GM19452 (cell line): Measurements from ENCODE around the gene TSPAN3.
A peak's percentile ranks its signal among the peaks of the same experiment; 100 is the strongest.

Source experiments
- ATAC-seq: cut with Tn5 transposase; IDR thresholded peaks from one replicate; pipeline ENCODE4 v1.9.1; 2021; ENCODE audit not compliant: unreplicated experiment

The TSPAN3 gene

DNA sequence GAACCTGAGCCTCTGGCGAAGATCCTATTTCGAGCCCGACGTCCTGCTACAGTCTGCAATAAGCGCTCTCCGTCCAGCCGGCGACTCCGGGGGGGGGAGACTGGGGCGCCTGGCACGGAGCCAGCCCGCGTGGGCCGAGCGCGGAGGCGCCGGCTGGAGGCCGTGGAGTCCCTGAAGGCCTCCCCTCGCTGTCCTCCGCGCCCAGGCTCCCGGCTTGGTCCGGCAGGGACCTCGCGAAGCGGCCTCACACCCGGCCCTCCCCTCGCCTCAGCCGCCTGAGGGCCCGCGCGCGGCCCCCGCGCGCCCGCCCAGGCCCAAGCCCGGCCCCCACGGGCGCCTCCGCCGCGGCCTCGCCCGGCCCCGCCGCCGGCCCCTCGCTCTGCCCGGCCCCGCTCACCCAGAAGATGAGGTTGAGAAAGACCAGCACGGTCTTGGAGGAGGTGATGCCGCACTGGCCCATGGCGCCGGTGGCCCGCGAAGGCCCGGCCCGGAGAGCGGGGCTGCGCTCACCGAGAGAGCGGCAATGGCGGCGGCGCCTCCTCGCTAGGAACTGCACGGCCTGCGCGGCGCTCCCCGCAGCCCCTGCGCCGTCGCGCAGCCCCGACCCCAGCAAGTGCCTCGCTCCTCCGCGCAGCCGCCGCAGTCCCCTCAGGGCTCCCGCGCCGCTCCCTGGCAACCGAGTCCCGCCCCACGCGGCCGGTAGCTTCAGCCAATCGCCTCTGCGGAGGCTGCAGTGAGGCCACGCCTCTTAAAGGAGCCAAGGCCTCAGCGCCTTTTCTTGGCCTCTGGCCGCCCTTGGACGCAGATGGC, at the start of gene TSPAN3:
TSPAN3 (minus strand) TSS at position 615 of the 810 bp plus-strand sequence; CDS start at position 460, 155 bp downstream.
- ATAC-seq: peak; percentile 92

DNA sequence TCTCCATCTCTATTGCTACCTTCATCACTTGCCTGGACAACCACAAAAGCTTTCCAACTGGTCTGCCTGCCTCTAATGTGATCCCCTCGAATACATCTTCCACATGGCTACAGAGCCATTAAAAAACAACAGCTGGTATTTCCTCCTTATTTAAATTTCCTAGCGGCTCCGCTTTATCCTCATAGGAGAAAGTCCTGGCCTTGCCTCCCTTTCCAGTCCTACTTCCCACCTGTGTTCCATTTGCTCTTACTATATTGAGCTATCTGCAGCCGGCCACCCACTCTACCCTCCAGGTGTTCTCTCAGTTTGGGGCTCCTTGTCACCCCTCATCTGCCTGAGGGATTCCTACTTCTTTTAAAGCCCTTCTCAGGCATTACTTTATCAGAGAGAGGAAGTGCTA, 49.7 kb upstream of the TSPAN3 start:
- ATAC-seq: no peak

DNA sequence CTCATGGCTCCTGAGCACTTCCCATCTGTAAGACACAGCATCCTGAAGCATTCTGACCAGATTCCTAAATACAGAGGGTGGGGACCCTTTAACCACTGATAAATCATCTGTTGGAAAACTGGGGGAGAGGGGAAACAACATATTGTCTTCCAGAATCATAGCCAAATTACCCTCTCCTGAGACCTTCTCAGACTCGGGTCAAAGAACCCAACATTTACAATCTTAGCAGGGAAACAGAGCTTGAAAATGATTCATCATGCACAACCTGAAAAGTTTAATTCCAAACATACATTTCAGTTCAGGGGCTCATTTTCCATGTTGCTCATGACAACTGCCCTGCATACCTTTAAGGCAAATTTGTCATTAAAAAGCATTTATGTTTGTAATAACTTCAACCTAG, 48.5 kb upstream of the TSPAN3 start:
- ATAC-seq: no peak

DNA sequence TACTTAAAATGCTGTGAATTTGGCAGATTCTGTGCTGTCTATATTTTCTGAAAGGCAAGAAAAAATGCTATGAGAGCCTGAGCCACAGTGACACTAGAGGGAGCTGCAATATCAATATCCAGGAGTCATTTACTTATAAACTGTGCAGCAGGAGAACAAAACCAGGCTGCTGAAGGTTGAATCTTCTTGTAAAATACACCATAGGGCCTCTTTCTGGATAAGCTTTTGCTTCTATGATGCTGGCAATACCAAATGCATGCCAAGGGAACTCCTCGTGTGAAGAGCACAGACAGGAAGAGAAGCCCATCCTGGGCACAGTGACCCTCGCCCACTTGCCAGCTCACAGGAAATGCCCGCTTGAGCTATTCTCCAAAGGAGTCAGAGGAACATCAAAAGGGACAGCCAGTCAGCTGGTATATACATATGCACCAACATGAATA, 48.0 kb upstream of the TSPAN3 start:
- no peak for ATAC-seq

DNA sequence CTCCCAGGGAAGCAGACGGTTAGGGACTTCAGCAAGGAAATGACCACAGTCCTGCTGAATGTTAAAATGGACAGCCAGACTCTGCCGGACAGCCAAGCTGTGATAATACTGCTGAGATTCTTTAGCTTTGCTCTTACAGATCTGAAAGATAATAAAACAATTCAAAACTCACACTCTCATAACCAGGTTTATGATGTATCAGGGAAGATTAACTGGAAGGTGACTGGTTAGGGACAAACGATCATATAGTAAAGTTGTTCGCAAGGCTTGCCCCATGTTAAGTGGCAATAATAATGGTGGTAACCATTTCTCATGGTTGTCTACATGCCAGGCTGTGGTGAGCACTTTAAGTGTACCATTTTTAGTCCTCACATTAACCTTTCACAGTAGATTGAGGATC, 44.3 kb upstream of the TSPAN3 start:
- ATAC-seq: no peak

DNA sequence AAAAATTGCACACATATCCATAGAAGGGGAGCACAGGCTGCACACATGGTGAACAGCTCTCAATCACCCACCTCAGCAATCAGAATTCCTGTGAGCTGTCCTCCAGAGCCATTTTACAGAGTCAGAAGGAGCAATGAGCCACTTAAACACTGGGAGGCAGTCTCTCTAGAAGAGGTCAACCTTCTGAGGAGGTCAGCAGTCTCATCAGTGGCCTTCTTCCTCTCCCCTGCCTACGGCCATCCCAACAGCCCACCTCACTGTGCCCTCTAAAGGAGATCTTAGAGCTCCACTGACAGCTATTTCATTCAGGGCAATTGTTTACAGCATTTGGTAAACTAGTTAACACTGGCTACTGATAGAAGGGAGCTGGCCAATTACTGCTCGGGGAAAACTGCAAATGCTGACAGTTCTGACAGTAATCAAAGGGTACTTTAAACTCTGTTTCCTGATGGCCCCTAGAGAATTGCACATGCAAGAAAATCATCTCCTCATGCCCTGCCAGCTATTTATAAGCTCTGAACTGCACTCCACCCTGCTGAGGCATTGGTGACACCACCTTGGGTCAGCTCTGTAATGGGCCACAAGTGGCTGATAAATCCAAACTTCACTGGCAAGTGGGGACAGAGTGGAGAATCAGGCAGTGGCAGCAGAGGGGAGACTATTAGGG, 42.1 kb upstream of the TSPAN3 start:
- no peak for ATAC-seq

DNA sequence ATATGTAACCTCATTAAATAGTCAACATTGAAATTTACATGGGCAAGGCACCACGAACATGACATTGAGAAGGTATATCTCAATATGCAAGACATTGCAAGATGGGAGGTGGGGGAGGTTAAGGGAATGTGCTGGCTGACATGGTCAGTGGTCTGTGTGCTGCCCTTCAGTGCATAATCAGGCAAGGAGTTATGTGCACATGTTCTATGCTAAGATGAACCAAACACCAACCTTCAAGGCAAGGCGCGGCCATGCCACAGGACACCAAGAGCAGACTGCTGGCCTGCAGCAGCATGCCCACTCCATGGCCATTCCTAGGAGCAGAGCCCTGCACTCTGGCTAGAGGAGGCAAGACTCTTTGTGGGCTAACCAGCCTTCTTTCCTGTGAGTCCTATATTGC, 40.9 kb upstream of the TSPAN3 start:
- no peak for ATAC-seq

DNA sequence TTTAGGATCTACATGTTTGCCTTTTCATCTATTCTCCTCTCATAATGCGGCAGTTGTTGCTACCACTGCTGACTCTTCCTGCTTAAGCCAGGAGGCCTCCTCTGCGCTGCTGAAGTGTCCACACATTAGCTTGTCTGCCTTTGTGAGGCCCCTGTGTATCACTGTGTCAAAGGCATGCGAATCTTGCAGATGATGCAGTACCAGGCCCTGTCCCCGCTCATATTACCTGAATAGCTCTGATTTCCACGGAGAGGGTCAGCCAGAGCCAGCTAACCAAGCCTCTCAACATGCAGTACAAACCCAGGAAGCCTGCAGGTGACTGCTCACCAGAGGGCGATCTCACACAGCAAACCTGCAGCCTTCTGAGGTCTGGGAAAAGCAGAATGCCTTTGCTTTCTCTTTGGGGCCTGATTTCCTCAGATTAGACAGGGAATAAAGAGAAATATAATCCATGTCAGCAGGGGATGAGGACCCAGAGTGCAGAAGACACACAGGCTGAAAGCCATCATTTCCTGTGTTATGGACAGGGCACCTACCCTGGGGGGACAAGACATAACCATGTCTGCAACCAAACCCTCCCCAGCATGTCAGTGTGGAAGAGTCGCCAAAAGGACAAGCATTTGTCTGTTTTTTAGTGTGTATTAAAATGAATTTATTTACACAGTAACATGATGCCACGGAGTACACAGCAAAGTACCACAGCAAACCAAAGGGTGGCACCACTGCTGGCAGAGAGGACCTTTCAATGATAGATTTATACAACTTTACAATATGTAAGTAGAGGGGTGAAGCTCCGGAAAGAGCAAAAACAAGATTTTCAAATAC, 36.8 kb upstream of the TSPAN3 start:
- no peak for ATAC-seq

DNA sequence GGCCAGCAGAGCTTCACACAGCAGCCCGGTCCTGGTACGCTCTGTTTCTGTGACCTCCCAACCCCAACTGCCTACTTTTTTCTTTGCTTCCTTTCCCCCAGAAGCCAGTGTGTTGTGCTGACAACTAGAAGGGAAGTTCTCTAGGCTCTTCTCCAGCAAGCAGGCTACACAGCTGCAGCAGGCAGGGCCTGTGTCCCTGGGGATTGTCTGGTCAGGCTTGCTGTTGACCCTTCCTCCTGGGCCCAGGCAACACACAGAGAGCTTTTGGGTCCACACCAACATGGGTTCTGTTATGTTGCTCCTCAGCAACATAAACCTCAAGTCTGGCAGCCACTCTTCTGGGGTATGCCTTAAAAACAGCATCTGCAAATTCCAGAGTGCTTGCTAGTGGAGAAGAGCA, 36.2 kb upstream of the TSPAN3 start:
- ATAC-seq: no peak

DNA sequence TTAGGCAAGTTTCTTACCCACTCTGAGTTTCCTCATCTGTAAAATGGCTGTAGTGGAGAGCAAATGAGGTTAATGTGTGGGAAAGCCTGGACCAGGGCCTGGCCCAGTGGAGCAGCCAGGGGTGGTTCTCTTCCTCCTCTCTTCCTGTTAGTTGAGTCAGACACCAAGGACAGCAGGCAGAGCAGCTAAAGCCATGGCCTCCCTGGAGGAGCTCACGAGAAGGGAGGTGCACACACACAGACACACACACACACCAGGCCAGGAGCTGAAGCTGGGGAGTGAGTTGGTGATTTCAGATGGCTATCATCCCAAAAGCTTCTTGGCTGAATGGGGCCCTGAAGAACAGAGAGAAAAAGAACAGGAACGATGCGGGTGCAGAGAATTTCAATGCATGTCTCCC, 33.2 kb upstream of the TSPAN3 start:
- ATAC-seq: no peak

DNA sequence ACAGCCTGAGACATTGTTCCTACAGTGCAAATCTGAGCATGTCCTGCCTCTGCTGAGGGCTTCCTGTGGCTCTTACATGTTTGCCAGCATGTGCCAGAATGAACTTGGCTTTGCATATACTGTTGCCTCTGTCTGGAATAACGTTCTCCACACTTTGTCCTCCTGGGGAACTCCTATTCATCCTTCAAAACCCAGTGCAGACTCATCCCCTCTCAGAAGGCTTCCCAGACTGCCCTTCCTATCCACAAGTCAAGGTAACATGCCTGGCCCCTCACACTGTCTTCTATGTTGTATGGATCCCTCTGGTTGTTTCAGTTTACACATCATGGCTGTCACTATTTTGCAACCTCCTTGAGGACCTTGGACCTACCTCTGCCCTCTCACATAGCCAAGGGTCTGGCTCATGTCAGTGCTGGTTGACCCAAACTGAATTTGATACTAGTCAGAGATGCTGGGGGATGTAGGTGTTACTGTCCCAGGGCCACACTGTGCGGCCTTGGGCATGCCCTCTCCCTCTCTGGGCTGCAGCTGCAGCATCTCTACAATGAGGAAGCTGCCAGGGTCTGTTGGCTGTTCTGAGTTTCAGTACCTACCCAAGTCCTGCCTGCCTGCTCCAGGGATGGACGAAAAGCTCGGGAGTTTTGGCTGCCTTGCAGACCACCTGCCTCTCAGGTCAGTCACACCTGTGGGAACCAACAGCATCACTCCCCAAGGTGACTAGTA, 29.0 kb upstream of the TSPAN3 start:
- no peak for ATAC-seq

DNA sequence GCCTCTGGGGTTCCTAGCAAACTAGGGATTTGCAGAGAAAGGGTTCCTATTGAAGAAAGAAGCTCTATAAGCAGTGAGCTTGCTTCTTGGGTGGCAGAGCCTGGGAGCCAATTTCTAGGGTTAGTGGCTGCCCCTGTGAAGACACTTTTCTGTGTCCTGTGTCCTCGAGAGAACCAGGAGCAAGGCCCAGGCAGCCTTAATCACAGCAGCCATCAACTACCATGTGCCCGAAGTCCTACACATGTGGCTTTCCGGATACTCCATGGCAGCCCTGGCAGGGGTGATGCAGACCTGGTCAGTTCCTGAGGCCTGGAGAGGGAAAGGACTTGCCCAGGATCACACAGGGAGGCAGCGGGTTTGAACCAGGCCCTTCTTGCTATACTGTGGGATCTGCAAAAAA, 27.7 kb upstream of the TSPAN3 start:
- ATAC-seq: no peak

DNA sequence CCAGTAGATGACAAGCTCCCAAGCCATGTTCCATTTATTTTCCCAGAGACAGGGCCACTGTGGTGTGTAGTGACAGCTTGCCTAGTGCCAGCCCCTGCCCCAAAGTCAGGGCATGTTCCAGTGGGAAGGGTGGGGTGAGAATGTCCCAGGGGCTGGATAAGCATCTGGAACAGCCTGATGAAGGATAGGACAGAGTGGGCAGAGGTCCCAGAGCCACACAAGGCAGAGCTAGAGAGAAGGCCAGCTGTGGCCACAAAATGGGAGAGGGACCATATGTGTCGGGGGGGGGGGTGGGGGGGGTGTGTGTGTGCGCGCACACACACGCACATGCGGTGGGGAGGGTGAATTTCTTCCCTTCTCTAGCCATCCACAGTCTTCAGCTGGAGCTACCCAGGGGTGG, 27.0 kb upstream of the TSPAN3 start:
- ATAC-seq: no peak

DNA sequence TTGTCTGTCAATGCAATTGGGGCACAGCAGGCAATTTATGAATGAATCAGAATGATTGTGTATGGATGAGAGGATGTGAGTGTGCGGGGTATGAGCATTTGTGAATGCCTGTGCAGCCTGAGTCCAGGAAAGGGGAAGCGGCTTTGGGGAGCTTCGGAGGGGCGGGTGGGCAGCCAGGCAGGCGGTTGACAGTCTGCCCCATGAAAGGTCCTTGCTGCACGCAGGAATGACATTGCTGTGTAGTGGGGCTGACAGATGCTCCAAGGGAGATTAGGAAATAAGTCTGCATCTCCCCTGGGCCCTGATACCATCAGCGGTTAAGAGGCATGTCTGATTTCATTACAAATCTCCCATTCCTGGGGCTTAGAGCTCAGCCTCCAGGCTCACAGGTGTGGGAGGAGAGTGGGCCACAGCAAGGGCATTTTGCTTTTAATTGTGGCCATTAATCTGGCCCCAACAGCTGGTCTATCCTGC, 26.4 kb upstream of the TSPAN3 start:
- ATAC-seq: no peak

DNA sequence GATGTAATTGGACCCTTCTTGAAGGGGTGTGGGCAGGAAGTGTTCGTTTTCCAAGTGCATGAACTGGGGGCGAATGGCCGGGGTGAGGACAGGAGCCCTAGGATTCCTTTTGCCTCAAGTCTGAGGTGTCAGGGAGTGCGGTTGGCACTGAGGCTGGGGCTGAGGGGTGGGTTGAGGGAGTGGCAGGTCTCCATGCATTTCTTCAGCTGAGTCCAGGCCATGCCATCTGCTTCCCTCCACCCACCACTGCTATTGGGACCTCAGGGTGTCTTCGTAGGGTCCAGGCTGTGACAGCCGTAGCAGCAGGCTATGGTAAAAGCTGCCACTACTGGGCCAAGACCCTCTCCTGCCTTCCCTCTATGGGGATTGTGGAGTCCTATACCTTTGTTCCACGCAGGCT, 25.6 kb upstream of the TSPAN3 start:
- ATAC-seq: no peak

DNA sequence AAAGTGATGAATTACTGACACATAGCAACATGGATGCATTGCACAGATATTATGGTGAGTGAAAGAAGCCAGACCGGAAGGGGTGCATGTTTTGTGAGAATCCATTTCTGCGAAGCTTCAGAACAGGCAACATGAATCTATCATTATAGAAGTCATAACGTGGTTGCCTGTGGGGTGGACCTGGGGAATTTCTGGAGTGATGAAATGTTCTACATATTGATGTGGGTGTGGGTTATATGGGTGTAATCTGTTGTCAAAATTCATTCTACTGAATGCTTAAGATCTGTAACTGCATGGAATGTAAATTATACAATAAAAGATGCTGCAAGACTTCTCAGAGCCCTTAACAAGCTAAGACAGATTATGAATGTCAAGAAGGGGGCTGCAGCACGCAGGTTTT, 25.2 kb upstream of the TSPAN3 start:
- no peak for ATAC-seq

DNA sequence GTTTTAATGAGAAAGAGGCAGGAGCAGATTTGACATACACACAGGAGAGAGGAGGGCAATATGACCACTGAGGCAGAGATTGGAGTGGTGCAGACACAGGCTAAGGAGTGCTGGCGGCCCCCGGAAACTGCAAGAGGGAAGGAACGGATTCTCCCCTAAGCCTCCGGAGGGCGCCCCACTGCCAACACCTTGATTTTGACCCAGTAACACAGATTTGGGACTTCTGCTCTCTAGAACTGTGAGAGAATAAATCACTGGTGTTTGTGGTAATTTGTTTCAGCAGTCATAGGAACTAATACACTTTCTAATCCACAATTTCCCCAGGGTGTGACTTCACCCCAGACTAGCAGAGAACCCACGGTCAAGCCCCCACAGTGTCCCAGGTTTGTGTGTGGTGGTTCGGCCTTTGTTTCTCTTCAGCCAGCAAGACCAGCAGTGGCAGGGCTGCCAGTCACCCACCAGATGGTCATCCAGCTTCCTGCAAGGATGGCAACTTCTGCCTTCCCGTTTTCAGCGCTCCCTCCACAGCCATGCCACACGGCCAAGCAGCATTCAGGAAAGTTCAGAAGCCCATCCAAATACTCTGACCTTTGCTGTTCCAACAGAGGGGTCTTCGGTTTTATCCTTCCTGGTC, 23.6 kb upstream of the TSPAN3 start:
- no peak for ATAC-seq

DNA sequence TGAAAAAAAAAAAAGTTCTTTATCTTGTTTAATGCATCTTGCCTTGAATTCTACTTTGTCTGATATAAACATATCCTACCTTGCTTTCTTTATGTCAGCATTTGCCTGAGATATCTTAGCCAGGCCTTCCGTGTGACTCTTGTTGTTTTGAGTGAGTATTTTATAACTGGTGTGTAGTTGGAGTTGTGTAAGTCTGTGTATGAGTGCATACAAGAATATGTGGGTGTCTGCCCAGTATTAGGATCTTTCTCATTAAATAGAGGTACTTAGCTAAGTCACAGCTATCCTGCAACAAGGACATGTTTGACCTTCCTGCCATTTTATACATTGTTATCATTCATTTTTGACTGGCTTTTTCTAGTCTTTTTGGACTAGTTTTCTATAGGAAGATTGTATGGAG, 22.5 kb upstream of the TSPAN3 start:
- no peak for ATAC-seq

DNA sequence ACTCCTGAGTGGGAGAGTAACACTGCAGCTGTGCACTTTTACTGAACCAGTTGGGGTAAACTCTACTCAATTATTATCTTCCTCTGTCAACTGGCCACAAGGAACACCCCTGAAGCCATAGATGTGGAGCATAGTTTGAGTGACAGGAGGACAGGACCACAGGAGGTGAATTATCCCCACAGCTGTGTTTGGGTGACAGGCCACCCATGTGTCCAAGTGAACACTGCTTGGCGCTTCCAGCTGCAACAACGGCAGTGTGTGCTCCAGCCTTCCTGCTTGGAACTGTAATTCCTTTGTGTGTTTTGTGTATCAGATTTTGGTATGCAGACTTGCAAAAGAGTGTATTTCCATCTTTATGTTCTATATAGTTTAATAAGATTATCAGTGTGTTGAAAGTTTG, 20.2 kb upstream of the TSPAN3 start:
- ATAC-seq: no peak

DNA sequence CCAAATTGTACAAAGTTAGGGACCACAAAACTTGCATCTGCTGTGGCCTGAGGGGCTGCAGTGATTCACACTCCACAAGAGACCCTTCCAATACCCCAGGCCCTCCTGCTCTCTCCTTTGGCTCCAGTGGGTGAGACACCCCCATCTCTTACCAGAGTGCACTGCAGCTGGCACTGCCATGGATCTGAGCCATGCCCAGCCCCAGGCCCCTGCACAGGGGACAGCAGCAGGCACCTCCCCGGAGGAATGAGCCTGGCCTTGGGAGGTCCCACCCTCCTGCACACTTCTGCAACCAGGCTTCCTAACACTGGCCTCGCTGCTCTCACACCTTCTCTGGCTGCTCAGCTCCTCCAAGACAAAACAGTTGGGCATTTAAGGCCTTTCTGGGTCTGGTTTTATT, 16.3 kb upstream of the TSPAN3 start:
- no peak for ATAC-seq

DNA sequence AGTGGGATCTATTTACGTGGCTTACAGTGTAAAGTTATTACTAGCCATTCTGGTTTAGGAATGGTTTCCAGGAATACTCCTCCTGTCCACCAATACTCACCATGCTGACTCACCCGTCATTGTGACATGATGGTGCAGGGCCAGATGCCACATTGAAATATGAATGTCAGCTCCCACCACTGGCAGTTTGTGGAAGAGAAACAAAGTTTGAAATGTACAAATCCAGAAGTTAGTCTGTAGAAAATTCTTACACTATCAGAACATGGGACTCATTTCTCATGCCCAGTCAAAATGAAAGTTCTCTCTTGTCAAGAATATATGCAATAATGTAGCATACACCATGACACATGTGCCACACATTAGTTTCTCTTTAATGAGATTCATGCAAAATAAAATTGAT, 14.4 kb upstream of the TSPAN3 start:
- ATAC-seq: no peak
